Mononuclear cell (primary cell): Measurements from ENCODE around the gene IL17B. TPM values are rescaled to one million over a fixed set of nuclear protein-coding genes. Genes with fewer than 3 reads are reported as not detected.

Experiments used
- H3K27me3 ChIP-seq: 2 replicates; pipeline ENCODE4 v1.6.0; 2011; ENCODE audit warnings: low read length, control low read depth; ENCODE audit not compliant: insufficient read depth
- H3K4me1 ChIP-seq: 2 replicates; pipeline ENCODE4 v1.5.1; 2011; ENCODE audit warnings: mild to moderate bottlenecking, low read length, control low read depth; ENCODE audit not compliant: insufficient read depth
- H3K4me3 ChIP-seq: 2 replicates; pipeline ENCODE4 v1.5.1; 2011; ENCODE audit warnings: mild to moderate bottlenecking, low read length, moderate library complexity
- H3K9me3 ChIP-seq: 2 replicates; pipeline ENCODE4 v1.5.1; 2011; ENCODE audit warnings: low read depth, mild to moderate bottlenecking, control low read depth, low read length
- total RNA-seq: library from RNA; depleted of rRNA; stranded (reverse); fragments of >200 nt; gene quantifications from one replicate; pipeline ENCODE4 v1.2.3, GENCODE V29; 2012

The IL17B gene
- total RNA-seq, 1 donor, result not detected

GRCh38 chr5:149348518-149348917, 30.6 kb downstream of the IL17B start:
- H3K27me3 ChIP-seq, result no peaks in the 10 kb centered on the region
- no peaks in the 10 kb centered on the region for H3K9me3 ChIP-seq
- peaks cover 50% of the 10 kb centered on the region for H3K4me1 ChIP-seq
- H3K4me3 ChIP-seq, result no peak overlapping the region

GRCh38 chr5:149345892-149346222, 33.2 kb downstream of the IL17B start:
- H3K9me3 ChIP-seq, result no peaks in the 10 kb centered on the region
- H3K27me3 ChIP-seq, result no peaks in the 10 kb centered on the region
- H3K4me1 ChIP-seq, result peaks cover 50% of the 10 kb centered on the region
- H3K4me3 ChIP-seq, result peak overlapping the region; percentile 68

DNA sequence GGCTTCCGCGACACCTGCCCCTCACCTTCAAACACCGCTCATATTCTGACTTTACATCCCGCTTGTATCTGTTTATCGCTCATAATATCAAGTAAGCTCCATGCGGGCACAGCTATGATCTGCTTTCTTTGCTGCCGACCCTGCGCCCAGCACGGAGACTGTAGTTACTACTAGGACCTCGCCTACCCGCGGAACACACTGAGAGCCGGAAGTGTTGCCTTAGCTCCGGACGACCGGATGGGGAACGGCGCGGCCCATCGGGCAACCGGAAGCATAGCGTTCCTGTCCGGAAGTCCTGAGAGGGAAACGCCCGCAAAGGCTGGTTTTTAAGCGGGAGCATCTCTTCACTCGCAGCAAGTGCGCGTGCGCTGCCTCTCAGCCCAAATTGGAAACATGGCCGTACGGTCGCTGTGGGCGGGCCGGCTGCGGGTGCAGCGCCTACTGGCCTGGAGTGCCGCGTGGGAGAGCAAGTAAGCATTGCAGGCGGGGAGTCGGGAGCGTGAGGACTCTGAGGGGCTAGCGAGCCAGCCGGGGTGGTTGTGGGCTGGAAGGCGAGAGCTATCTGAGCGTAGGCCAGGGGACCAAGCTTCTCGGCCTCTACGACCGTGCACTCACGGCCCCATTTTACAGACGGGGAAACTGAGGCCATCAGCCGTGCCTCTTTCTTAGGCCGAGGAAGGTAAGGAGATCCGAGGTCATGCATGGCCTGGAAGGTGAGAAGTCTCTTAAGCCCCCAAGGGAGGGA, 33.8 kb downstream of the IL17B start, which contains the start of gene GRPEL2:
TSS of gene GRPEL2 (plus strand) at position 353 of the 745 bp plus-strand sequence. CDS start at position 394, 41 bp downstream.
- Histone ChIP-seq H3K27me3 (no peaks in the 10 kb centered on the region), H3K4me1 (peaks cover 50% of the 10 kb centered on the region), H3K4me3 (peak within 1 kb of the TSS; percentile 68), H3K9me3 (no peaks in the 10 kb centered on the region)

DNA sequence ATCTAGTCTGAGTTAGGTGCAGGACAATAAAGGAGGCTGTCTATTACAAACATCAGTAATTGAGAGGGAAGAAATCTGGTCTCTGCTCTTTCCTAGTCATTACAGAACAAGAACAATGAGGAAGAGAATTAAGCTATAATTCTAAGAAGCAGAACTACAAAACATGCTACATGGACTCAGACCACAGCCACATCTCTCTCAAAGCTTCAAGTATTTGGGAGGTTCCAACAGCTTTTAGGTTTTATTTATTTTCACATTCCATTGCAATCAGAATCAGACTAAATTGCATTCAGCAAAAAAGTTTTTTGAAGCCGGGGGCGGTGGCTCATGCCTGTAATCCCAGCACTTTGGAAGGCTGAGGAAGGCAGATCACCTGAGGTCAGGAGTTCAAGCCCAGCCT, 34.9 kb downstream of the IL17B start:
- H3K4me1 ChIP-seq, result peaks cover 47% of the 10 kb centered on the region
- H3K27me3 ChIP-seq, result no peaks in the 10 kb centered on the region
- no peaks in the 10 kb centered on the region for H3K9me3 ChIP-seq
- no peak overlapping the region for H3K4me3 ChIP-seq

- H3K4me3 ChIP-seq, result no peak overlapping the region
- H3K4me1 ChIP-seq, result peaks cover 30% of the 10 kb centered on the region
- no peaks in the 10 kb centered on the region for H3K27me3 ChIP-seq
- H3K9me3 ChIP-seq, result no peaks in the 10 kb centered on the region
These were observed 37.2 kb downstream of the IL17B start for GRCh38 chr5:149341876-149342275.

DNA sequence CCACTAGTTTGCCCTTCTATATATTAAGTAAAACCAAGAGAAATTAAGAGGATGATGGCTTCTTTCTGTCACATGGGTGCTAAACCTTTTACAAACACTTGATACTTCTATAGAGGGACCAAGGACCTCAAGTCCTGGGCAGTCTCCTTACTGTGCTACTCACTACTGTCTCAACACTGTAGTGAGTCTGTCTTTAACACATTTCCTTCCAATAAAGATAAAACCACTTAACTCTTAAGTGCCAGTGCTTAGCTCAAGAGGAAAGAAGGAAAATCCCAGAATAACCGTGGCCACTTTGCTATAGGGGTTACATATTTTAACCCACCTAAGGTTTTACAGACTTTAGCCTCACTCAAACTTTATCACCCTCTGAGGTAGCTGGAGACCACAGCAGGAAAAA, 38.2 kb downstream of the IL17B start:
- no peaks in the 10 kb centered on the region for H3K27me3 ChIP-seq
- H3K4me3 ChIP-seq, result no peak overlapping the region
- no peaks in the 10 kb centered on the region for H3K9me3 ChIP-seq
- peaks cover 20% of the 10 kb centered on the region for H3K4me1 ChIP-seq

- H3K9me3 ChIP-seq, result no peaks in the 10 kb centered on the region
- H3K27me3 ChIP-seq, result no peaks in the 10 kb centered on the region
- H3K4me1 ChIP-seq, result no peaks in the 10 kb centered on the region
- H3K4me3 ChIP-seq, result no peak overlapping the region
These were observed 40.7 kb downstream of the IL17B start for GRCh38 chr5:149338364-149338763.

GRCh38 chr5:149337736-149338135, 41.4 kb downstream of the IL17B start:
- H3K4me1 ChIP-seq, result no peaks in the 10 kb centered on the region
- H3K9me3 ChIP-seq, result no peaks in the 10 kb centered on the region
- H3K4me3 ChIP-seq, result no peak overlapping the region
- H3K27me3 ChIP-seq, result no peaks in the 10 kb centered on the region

GRCh38 chr5:149333711-149334443, 45.2 kb downstream of the IL17B start:
- Histone ChIP-seq H3K4me3 (no peak overlapping the region), H3K4me1 (no peaks in the 10 kb centered on the region), H3K27me3 (no peaks in the 10 kb centered on the region), H3K9me3 (no peaks in the 10 kb centered on the region)

DNA sequence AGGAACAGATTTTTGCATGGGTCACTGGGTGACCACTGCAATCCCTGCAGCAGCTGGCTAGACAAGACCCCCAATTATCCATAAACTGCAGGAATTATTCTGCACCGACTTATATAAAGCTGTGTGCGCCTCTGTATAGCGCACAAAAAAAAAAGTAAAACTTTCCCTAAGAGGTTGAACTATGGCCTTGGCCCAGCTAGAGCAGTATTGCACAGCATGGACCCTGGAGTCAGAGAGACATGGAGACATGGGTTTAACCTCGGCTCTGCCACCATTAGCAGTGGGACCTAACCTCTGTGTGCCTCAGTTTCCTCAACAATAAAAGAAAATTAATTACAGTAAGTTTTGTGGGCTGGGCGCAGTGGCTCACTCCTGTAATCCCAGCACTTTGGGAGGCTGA, 50.9 kb downstream of the IL17B start:
- no peaks in the 10 kb centered on the region for H3K27me3 ChIP-seq
- no peaks in the 10 kb centered on the region for H3K4me1 ChIP-seq
- no peak overlapping the region for H3K4me3 ChIP-seq
- no peaks in the 10 kb centered on the region for H3K9me3 ChIP-seq

DNA sequence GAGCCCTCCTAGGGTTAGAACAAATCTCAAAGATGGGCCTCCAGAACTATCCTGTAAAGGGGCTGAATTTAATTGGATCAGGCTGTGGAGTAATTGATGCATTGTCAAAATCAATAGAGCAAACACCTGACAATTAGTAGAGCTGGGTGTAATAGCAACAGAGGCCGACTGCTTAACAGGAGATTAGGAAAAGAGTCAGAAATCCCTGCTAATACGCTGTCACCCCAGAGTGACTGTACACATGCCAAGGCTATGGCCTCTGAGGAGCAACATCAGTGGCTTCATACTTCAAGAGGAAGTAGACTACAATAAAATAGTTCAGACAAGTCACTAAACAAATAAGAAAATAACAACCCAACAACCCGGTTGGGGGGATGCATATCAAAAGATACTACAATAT, 52.5 kb downstream of the IL17B start:
- H3K4me1 ChIP-seq, result no peaks in the 10 kb centered on the region
- H3K27me3 ChIP-seq, result no peaks in the 10 kb centered on the region
- H3K9me3 ChIP-seq, result no peaks in the 10 kb centered on the region
- H3K4me3 ChIP-seq, result no peak overlapping the region

DNA sequence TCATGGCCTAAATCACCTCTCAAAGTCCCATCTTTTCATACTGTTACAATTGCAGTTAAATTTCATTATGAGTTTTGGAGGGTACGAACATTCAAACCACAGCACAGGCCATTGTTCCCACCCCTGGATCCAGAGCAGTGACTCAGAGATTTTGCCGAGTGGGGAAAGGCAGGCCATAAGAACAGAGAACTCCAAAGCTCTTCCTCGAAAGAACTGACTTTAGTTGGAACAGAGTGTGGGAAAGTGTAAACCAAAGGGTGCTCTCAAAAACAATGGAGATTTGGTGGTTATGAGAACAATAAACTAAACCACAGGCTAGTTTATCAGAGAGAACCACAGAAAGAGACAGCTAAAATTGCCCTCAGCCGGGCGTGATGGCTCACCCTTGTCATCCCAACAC, 53.2 kb downstream of the IL17B start:
- H3K4me3 ChIP-seq, result no peak overlapping the region

DNA sequence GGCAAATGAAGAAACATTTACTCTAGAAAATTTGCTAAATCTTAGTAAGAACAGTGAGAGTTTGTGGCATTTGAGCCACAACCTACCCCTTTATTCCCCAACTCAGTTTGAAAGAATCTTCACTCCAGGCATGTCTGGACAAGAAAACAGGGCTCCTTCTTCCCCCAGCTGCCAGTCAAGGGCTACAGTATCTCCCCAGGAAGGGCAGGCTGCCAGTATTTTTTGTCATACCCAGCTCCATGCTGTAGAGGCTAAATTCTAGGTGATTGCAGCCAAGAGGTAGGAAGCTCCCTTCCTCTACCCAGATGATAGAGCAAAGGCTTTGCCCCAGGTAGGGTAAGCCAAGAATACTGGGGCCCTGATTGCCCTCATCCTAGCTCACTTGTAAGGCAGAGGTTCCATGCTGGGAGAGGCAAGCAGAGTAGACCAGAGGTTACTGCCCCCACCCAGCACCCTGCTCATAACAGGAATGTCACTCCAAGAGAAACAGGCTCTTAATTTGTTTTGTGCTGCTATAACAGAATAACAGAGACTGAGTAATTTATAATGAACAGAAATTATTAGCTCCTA, 53.8 kb downstream of the IL17B start:
- Histone ChIP-seq H3K9me3 (no peaks in the 10 kb centered on the region), H3K4me3 (no peak overlapping the region), H3K27me3 (no peaks in the 10 kb centered on the region), H3K4me1 (no peaks in the 10 kb centered on the region)

More for the DNA sequence above, 53.2 kb downstream of the IL17B start:
- H3K4me1 ChIP-seq, result no peaks in the 10 kb centered on the region
- H3K27me3 ChIP-seq, result no peaks in the 10 kb centered on the region
- H3K9me3 ChIP-seq, result no peaks in the 10 kb centered on the region

DNA sequence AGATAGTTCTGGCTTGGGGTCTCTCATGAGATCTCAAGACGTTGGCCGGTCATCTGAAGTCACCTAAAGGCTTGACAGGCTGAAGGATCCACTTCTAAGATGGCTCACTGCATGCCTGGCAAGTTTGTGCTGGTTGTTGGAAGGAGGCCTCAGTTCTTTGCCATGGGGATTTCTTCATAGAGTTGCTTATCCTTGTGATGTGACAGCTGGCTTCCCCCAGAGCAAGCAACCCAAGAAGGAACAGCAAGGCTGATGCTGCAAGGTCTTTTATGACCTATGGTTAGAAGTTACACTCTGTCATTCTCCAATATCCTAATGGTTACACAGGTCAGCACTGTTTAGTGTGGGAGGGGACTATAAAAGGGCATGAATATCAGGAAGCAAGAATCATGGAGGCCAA, 54.5 kb downstream of the IL17B start:
- no peaks in the 10 kb centered on the region for H3K4me1 ChIP-seq
- no peak overlapping the region for H3K4me3 ChIP-seq
- no peaks in the 10 kb centered on the region for H3K9me3 ChIP-seq
- no peaks in the 10 kb centered on the region for H3K27me3 ChIP-seq
